Parathyroid adenoma (tissue), 2 donors: ENCODE measurements around the gene KLF2.
"Not testable (repeated sequence)": the region's sequence is repeated elsewhere in the genome, so short reads cannot be mapped to it uniquely, and the experiment has no call there.

Experiments
- H2AFZ ChIP-seq: fragments of 300-600 bp; sonication (generic); one replicate; pipeline ENCODE4 v1.7.0; 2017; ENCODE audit warnings: antibody characterized with exemption, mild to moderate bottlenecking
- H3K27ac ChIP-seq: fragments of 300-600 bp; sonication (generic); one replicate; pipeline ENCODE4 v1.7.0; 2017
- H3K27me3 ChIP-seq: fragments of 300-600 bp; sonication (generic); one replicate; pipeline ENCODE4 v1.7.0; 2017; ENCODE audit warnings: low read length; ENCODE audit not compliant: control insufficient read depth, insufficient read depth
- H3K36me3 ChIP-seq: fragments of 300-600 bp; sonication (generic); one replicate; pipeline ENCODE4 v1.7.0; 2017; ENCODE audit warnings: low read length; ENCODE audit not compliant: control insufficient read depth, insufficient read depth
- H3K4me1 ChIP-seq: fragments of 300-600 bp; sonication (generic); one replicate; pipeline ENCODE4 v1.7.0; 2017; ENCODE audit warnings: control low read depth
- H3K4me2 ChIP-seq: fragments of 300-600 bp; sonication (generic); one replicate; pipeline ENCODE4 v1.7.0; 2017; ENCODE audit warnings: low read length
- H3K4me3 ChIP-seq: fragments of 300-600 bp; sonication (generic); one replicate; pipeline ENCODE4 v1.7.0; 2017; ENCODE audit warnings: low read depth, low read length
- H3K79me2 ChIP-seq: fragments of 300-600 bp; sonication (generic); one replicate; pipeline ENCODE4 v1.7.0; 2017; ENCODE audit warnings: control low read depth
- H3K9ac ChIP-seq: fragments of 300-600 bp; sonication (generic); one replicate; pipeline ENCODE4 v1.7.0; 2017; ENCODE audit warnings: mild to moderate bottlenecking
- H3K9me3 ChIP-seq: fragments of 300-600 bp; sonication (generic); one replicate; pipeline ENCODE4 v1.7.0; 2017; ENCODE audit warnings: low read length; ENCODE audit not compliant: control insufficient read depth
- TF ChIP-seq, protein P1 (sequence below): fragments of 300-600 bp; sonication (generic); IDR thresholded peaks from one replicate; pipeline ENCODE4 v1.7.0; 2017; ENCODE audit warnings: antibody characterized with exemption, mild to moderate bottlenecking
- donor health status: primary hyperparathyroidism.

KLF2 gene

DNA sequence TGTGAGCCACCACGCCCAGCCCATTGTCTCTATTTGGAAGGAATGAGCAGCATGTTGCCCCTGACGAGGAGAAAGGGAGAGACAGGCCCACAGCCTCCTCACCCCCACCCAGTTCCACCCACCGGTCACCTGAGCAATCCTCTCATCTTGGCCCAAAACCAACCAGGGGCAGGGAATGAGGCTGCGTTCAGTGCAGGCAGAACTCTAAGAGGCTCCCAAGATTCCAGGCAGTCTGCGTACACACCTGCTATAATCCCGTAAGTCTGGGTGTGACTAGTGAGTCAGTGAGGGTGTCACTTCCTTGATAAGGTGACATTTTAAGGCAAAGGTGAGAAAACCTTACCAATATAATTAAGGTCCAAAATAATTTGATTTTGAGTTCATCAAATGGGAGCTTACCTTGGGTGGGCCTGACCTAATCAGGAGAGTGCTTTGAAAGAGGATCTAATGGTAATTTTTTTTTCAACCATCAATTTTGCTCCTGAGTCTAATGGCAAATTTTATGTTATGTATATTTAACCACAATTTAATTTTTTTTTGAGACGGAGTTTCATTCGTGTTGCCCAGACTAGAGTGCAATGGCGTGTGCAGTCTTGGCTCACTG lies 26.9 kb upstream of the KLF2 start:
- Histone ChIP-seq H3K79me2 (no peaks in the 10 kb centered on the region), H3K36me3 (no peaks in the 10 kb centered on the region), H3K9me3 (no peaks in the 10 kb centered on the region), H3K4me2 (no peak overlapping the region), H2AFZ (no peak overlapping the region), H3K27me3 (no peaks in the 10 kb centered on the region), H3K27ac (no peak overlapping the region), H3K9ac (no peak overlapping the region), H3K4me3 (no peak overlapping the region), H3K4me1 (peaks cover 3% of the 10 kb centered on the region)
- TF ChIP-seq, protein P1, sequence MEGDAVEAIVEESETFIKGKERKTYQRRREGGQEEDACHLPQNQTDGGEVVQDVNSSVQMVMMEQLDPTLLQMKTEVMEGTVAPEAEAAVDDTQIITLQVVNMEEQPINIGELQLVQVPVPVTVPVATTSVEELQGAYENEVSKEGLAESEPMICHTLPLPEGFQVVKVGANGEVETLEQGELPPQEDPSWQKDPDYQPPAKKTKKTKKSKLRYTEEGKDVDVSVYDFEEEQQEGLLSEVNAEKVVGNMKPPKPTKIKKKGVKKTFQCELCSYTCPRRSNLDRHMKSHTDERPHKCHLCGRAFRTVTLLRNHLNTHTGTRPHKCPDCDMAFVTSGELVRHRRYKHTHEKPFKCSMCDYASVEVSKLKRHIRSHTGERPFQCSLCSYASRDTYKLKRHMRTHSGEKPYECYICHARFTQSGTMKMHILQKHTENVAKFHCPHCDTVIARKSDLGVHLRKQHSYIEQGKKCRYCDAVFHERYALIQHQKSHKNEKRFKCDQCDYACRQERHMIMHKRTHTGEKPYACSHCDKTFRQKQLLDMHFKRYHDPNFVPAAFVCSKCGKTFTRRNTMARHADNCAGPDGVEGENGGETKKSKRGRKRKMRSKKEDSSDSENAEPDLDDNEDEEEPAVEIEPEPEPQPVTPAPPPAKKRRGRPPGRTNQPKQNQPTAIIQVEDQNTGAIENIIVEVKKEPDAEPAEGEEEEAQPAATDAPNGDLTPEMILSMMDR: no peak

DNA sequence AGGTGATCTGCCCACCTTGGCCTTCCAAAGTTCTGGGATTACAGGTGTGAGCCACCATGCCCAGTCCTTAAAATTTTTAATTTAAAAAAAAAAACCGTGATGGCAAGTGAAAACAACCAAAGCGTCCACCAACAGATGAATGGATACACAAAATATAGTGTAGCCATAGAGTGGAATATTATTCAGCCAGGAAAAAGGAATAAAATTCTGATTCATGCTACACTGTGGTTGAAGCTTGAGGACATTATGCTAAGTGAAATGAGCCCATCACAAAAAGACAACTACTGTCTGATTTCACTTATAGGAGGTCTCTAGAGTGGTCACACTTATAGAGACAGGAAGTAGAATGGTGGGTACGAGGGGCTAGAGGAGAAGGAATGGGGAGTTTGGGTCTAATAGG lies 26.3 kb upstream of the KLF2 start:
- no peak overlapping the region for H3K27ac ChIP-seq
- H3K9ac ChIP-seq: no peak overlapping the region
- no peak overlapping the region for H2AFZ ChIP-seq
- H3K4me3 ChIP-seq: no peak overlapping the region
- H3K79me2 ChIP-seq: no peaks in the 10 kb centered on the region
- no peaks in the 10 kb centered on the region for H3K27me3 ChIP-seq
- TF ChIP-seq, protein P1: no peak
- H3K36me3 ChIP-seq: no peaks in the 10 kb centered on the region
- H3K4me1 ChIP-seq: peaks cover 3% of the 10 kb centered on the region
- H3K9me3 ChIP-seq: no peaks in the 10 kb centered on the region
- H3K4me2 ChIP-seq: no peak overlapping the region

DNA sequence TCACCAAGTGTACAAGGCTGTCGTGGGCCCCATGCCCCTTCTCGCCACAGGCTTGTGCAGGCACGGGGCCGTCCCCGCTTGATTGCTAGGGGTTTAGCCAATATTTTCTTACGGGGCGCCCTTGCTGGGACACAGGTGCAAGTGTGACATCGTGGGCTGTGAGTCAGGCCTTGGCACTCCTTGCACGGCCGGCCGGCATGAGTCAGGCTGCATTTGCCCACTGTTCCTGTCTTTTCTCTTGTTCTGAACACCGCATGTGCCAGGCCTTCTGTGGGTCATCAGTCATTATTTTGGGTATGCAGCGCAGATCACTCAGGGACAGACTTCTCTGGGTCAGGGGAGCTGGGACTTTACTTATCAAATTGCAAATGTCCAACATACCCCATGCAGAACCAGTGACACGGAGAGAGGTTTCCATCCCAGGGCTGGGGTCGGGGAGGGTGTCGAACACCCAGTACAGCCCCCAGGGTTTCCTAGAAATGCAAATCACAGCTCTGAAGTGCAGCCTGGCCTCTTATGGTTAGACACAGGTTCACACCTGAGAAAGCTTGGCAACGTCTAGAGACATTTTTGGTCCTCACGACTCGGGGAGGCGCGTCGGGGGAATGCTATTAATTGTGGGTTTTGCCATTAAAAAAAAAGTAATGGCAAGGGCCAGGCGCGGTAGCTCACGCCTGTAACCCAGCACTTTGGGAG lies 22.5 kb upstream of the KLF2 start:
- no peak overlapping the region for H2AFZ ChIP-seq
- no peak overlapping the region for H3K9ac ChIP-seq

DNA sequence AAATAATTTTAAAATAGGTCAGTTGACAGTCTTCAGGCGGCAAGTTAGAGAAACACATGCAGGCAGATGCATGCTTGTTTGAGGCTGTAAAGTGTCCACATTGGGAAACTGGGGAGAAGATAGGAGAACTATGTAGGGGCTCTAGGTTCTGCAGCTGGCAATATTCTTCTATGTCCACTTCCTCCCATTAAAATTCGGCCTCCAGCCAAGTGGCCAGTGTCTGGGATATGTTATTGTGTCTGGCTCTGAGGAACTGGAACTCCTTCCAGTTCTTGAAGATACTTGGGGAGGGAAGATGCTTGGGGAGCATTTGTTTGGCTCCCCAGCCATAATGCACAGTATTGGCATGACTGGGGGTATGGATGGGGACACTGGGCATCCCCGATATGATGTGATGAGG lies 20.9 kb upstream of the KLF2 start:
- no peaks in the 10 kb centered on the region for H3K27me3 ChIP-seq
- no peak overlapping the region for H3K4me2 ChIP-seq
- no peaks in the 10 kb centered on the region for H3K79me2 ChIP-seq
- TF ChIP-seq, protein P1: no peak
- H3K9ac ChIP-seq: no peak overlapping the region
- H3K4me3 ChIP-seq: no peak overlapping the region
- H3K9me3 ChIP-seq: no peaks in the 10 kb centered on the region
- no peaks in the 10 kb centered on the region for H3K4me1 ChIP-seq
- H2AFZ ChIP-seq: no peak overlapping the region
- H3K36me3 ChIP-seq: no peaks in the 10 kb centered on the region
- no peak overlapping the region for H3K27ac ChIP-seq

More for the DNA sequence above, 22.5 kb upstream of the KLF2 start:
- Histone ChIP-seq H3K4me3 (no peak overlapping the region), H3K79me2 (no peaks in the 10 kb centered on the region), H3K27ac (no peak overlapping the region), H3K4me2 (no peak overlapping the region), H3K27me3 (no peaks in the 10 kb centered on the region), H3K4me1 (no peaks in the 10 kb centered on the region), H3K9me3 (no peaks in the 10 kb centered on the region), H3K36me3 (no peaks in the 10 kb centered on the region)
- TF ChIP-seq, protein P1: no peak

DNA sequence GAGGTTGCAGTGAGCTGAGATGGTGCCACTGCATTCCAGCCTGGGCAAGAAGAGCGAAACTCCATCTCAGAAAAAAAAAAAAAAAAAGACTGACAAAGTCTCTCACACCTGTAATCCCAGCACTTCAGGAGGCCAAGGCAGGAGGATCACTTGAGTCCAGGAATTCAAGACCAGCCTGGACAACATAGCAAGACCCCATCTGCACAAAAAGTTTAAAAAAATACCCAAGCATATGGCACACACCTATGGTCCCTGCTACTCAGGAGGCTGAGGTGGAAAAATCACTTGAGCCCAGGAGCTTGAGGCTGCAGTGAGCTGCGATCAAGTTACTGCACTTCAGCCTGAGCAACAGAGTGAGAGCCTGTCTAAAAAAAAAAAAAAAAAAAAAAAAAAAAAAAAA lies 20.1 kb upstream of the KLF2 start:
- not testable (repeated sequence) for H2AFZ ChIP-seq, H3K9me3 ChIP-seq, H3K27me3 ChIP-seq, H3K27ac ChIP-seq, H3K4me3 ChIP-seq, H3K36me3 ChIP-seq, H3K9ac ChIP-seq, H3K79me2 ChIP-seq, H3K4me1 ChIP-seq, H3K4me2 ChIP-seq

DNA sequence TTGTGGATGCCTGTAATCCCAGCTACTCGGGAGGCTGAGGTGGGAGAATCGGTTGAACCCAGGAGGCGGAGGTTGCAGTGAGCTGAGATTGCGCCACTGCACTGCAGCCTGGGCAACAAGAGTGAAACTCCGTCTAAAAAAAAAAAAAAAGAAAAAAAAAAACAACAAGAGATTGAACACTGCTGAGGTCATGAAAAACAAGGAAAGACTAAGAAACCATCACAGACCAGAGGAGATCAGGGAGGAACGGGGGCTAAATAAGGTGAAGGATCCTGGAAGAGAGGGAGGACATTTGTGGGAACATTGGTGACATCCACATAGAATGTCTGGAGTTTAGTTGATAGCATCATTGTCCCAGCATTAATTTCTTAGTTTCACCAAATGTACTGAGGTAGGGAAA lies 19.6 kb upstream of the KLF2 start:
- H3K4me2 ChIP-seq, H3K4me3 ChIP-seq, H3K27me3 ChIP-seq, H3K9ac ChIP-seq, H3K4me1 ChIP-seq, H3K79me2 ChIP-seq, H3K27ac ChIP-seq, H3K9me3 ChIP-seq, H3K36me3 ChIP-seq, H2AFZ ChIP-seq: not testable (repeated sequence)
